K562 (cell line): ENCODE data around the gene SOX11. TPM values are rescaled to one million over a fixed set of nuclear protein-coding genes. Genes with fewer than 3 reads are reported as not detected.

Experiments
- NCOA6 ChIP-seq: fragments of 450-650 bp; IDR thresholded peaks from 2 replicates; pipeline ENCODE4 v1.6.1; 2017; ENCODE audit warnings: mild to moderate bottlenecking
- TEAD2 ChIP-seq: fragments of 450-650 bp; IDR thresholded peaks from 2 replicates; pipeline ENCODE4 v1.6.1; 2016; ENCODE audit warnings: missing genetic modification characterization, control low read depth, missing compliant biosample characterization
- TFAP4 ChIP-seq: sonication (generic); formaldehyde crosslinking; IDR thresholded peaks from 2 replicates; pipeline ENCODE4 v1.8.0; 2022; ENCODE audit warnings: missing genetic modification reagents, mild to moderate bottlenecking, moderate library complexity, borderline replicate concordance
- TRIM24 ChIP-seq, 2 experiments: fragments of 450-650 bp; IDR thresholded peaks; 2 replicates each; pipeline ENCODE4 v1.6.1; 2016
- ZNF318 ChIP-seq, 2 experiments: fragments of 450-650 bp; IDR thresholded peaks; 2 replicates each; pipeline ENCODE4 v1.6.1; 2016; ENCODE audit warnings: mild to moderate bottlenecking in 2 of 2, borderline replicate concordance in 1 of 2, low read depth in 1 of 2, moderate library complexity in 1 of 2
- ZNF436 ChIP-seq: fragments of 250-450, 450-650 bp; sonication (Bioruptor Pico); formaldehyde crosslinking; IDR thresholded peaks from 2 replicates; pipeline ENCODE4 v1.7.0; 2020; ENCODE audit warnings: mild to moderate bottlenecking
- ZNF639 ChIP-seq, 2 experiments: fragments of 200-800 bp in 1 of 2; sonication (Bioruptor generic) in 1 of 2; sonication (generic) in 1 of 2; formaldehyde crosslinking in 1 of 2; IDR thresholded peaks in 1 of 2; conservative IDR thresholded peaks in 1 of 2; 2 replicates each; pipeline versions ENCODE4 v1.5.0 to v1.6.1; 2016 to 2020; ENCODE audit warnings: missing compliant biosample characterization in 1 of 2, missing genetic modification characterization in 1 of 2, missing genetic modification reagents in 1 of 2
- polyA plus RNA-seq, 8 experiments: library from polyadenylated mRNA; depleted of rRNA in 4 of 8; stranded (reverse) in 5 of 8; unstranded in 3 of 8; fragments of >200 nt; fragmentation: Nextera tagmentation in 2 of 8; fragmentation: Illumina TruSeq in 1 of 8; extraction: Ambion mirVana in 2 of 8; extraction: Trizol in 1 of 8; gene quantifications; 2 replicates each; pipeline versions ENCODE4 v1.2.1 to v1.2.3, GENCODE V29; 2011 to 2014; ENCODE audit warnings: inconsistent platforms in 1 of 8, missing spikeins in 1 of 8
- total RNA-seq, 7 experiments: library from RNA; depleted of rRNA in 6 of 7; stranded (reverse); fragments of >200 nt in 6 of 7; fragmentation: Illumina TruSeq in 2 of 7; extraction: Trizol in 2 of 7; gene quantifications; 2 replicates each; pipeline versions ENCODE4 v1.2.1 to v1.2.3, GENCODE V29; 2011 to 2021; ENCODE audit warnings: low replicate concordance in 1 of 7

SOX11 gene
- total and polyA plus RNA-seq, 9 of the 15 experiments (the other 6 are each of a cell fraction or from before 2014, with no cell fraction given), result 0.02 TPM; not detected in 8

- TF ChIP-seq ZNF318 (IDR thresholded peaks at IDR 0.05; ENCODE audit: borderline replicate concordance in 1 of 2, low read depth in 1 of 2) (no peak), ZNF639 (CRISPR knock-in tag; conservative IDR thresholded peaks at IDR 0.05 in 1 of 2, IDR thresholded peaks at IDR 0.05 in 1 of 2) (no peak), TFAP4 (CRISPR knock-in tag) (no peak), NCOA6 (no peak), TRIM24 (IDR thresholded peaks at IDR 0.05) (no peak), TEAD2 (tag) (no peak), ZNF436 (CRISPR knock-in tag) (no peak)
- TF ChIP-seq, all 486 proteins: peak for 0
Observed at GRCh38 chr2:5740053-5740452, 47.9 kb downstream of the SOX11 start (continued).
